HUES48 (cell line): Measurements from ENCODE around the gene MYL11.

Experiments used
- H3K27ac ChIP-seq: one replicate; pipeline ENCODE4 v1.7.0; 2013; ENCODE audit warnings: low read depth, low read length, inconsistent platforms
- H3K27me3 ChIP-seq: 2 replicates; pipeline ENCODE4 v1.6.1; 2013; ENCODE audit warnings: mild to moderate bottlenecking, low read length; ENCODE audit not compliant: control insufficient read depth, insufficient read depth
- H3K36me3 ChIP-seq: 2 replicates; pipeline ENCODE4 v1.6.1; 2013; ENCODE audit warnings: low read length; ENCODE audit not compliant: control insufficient read depth, insufficient read depth
- H3K4me1 ChIP-seq: 2 replicates; pipeline ENCODE4 v1.6.1; 2013; ENCODE audit warnings: mild to moderate bottlenecking, low read length; ENCODE audit not compliant: control insufficient read depth, insufficient read depth
- H3K4me3 ChIP-seq: 2 replicates; pipeline ENCODE4 v1.5.1; 2013; ENCODE audit warnings: mild to moderate bottlenecking, low read depth, low read length
- H3K9ac ChIP-seq: 2 replicates; pipeline ENCODE4 v1.6.1; 2013; ENCODE audit warnings: mild to moderate bottlenecking, low read depth, low read length, moderate library complexity
- H3K9me3 ChIP-seq: 2 replicates; pipeline ENCODE4 v1.6.1; 2013; ENCODE audit warnings: low read length; ENCODE audit not compliant: control insufficient read depth, insufficient read depth

The MYL11 gene

DNA sequence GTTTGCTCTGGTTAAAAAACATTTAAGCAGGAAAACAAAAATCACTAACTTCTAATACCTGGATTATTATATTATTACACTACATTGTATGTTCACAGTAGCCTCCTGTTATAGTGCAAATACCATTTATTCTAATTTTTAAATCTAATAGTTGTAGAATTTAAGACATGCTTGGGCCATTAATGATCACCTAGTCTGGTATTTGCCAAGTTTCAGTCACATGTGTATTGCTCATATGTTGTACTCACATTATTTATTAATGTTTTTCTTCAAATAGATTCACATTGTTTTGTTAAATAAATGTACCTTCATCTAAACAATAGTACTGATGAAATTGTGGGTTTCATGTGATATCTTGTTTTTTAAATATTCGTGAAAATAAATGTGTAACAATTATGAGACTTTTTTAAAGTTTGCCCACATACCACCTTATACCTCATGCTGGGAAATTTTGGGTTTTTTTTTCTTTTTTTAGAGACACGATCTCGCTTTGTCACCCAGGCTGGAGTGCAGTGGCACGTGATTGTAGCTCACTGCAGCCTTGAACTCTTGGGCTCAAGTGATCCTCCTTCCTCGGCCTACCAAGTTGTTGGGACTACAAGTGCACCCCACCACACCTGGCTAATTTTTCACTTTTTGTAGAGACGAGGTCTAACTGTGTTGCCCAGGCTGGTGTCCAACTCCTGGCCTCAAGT, 38.7 kb downstream of the MYL11 start:
- H3K27me3 ChIP-seq, result no peaks in the 10 kb centered on the region
- H3K4me1 ChIP-seq, result peaks cover 6% of the 10 kb centered on the region
- no peak overlapping the region for H3K4me3 ChIP-seq
- H3K36me3 ChIP-seq, result peaks cover 41% of the 10 kb centered on the region
- no peak overlapping the region for H3K9ac ChIP-seq
- no peak overlapping the region for H3K27ac ChIP-seq
- H3K9me3 ChIP-seq, result no peaks in the 10 kb centered on the region

GRCh38 chr16:30414159-30414558, 39.6 kb downstream of the MYL11 start:
- Histone ChIP-seq H3K4me1 (peaks cover 10% of the 10 kb centered on the region), H3K9ac (no peak overlapping the region), H3K4me3 (no peak overlapping the region), H3K27ac (no peak overlapping the region), H3K9me3 (no peaks in the 10 kb centered on the region), H3K36me3 (peaks cover 41% of the 10 kb centered on the region), H3K27me3 (no peaks in the 10 kb centered on the region)

DNA sequence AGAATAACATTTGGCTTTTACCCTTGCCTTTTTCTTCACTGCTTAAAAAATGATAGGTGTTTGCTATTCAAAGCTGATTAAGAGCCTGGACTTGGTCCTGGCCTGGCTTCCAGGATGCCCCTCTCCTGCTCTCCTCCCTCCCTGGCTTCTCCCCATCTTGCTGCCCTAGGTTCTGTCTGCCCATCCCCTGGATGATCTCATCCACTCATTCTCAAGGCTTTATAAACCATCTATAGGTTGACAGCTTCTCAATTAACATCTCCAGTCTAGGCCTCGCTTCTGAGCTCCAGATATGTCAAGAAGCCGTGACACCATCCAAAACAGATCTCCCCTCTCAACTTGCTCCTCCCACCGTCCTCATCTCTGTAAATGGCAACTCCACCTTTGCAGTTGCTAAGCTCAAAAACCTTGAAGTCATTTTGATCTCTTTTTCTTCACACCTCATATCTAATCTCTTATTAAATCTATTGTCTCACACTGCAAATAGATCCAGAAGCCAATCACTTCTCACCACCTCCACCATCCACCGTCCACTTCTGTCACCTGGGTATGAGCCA, 41.5 kb downstream of the MYL11 start:
- Histone ChIP-seq H3K4me1 (peaks cover 5% of the 10 kb centered on the region), H3K27ac (no peak overlapping the region), H3K4me3 (no peak overlapping the region), H3K27me3 (no peaks in the 10 kb centered on the region), H3K9me3 (no peaks in the 10 kb centered on the region), H3K36me3 (peaks cover 43% of the 10 kb centered on the region), H3K9ac (no peak overlapping the region)

GRCh38 chr16:30416624-30417528, 42.3 kb downstream of the MYL11 start:
- Histone ChIP-seq H3K9ac (peak overlapping the region; percentile 39; the same call in 1 of the 2 replicates), H3K27me3 (no peaks in the 10 kb centered on the region), H3K4me3 (peak overlapping the region; percentile 62), H3K9me3 (no peaks in the 10 kb centered on the region), H3K27ac (peak overlapping the region; percentile 76), H3K36me3 (peaks cover 42% of the 10 kb centered on the region), H3K4me1 (peaks cover 5% of the 10 kb centered on the region)

GRCh38 chr16:30417529-30418349, 43.1 kb downstream of the MYL11 start:
- no peaks in the 10 kb centered on the region for H3K27me3 ChIP-seq
- peaks cover 5% of the 10 kb centered on the region for H3K4me1 ChIP-seq
- H3K27ac ChIP-seq, result peak overlapping the region; percentile 76
- peaks cover 42% of the 10 kb centered on the region for H3K36me3 ChIP-seq
- peak overlapping the region; percentile 62 for H3K4me3 ChIP-seq
- H3K9me3 ChIP-seq, result no peaks in the 10 kb centered on the region
- peak overlapping the region; percentile 39; the same call in 1 of the 2 replicates for H3K9ac ChIP-seq

DNA sequence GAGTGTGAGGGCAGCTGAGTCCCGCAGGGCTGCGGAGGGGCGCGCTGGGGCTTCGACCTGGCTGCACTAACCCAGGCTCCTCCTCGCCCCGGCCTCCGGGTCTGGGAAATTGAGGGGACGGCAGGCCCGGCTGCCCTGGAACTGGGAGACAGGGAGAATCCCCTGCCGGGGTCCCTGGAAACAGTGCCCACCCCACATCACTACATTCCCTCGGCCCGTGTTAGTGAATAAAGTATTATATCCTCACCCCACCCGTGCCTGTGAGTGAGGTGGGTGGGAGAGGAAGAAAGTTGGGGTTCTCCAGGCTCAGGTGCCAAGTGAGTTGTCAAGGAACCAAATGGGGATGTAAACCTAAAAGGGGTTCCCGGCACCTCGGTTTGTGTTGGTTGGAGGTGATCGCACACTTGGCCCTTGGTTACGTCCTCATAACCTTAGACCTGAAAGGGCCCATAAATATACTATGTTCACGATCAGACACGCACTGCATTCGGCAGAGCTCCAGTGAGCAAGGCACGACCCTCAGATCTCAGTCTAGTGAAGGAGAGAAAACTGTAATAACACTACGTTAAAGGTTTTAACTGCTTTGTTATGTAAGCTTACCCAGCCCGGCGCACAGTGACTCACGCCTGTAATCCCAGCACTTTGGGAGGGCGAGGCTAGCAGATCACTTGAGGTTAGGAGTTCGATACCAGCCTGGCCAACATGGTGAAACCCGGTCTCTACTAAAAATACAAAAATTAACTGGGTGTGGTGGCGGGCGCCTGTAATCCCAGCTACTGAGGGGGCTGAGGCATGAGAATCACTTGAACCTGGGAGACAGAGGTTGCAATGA, 44.0 kb downstream of the MYL11 start:
- Histone ChIP-seq H3K36me3 (peaks cover 38% of the 10 kb centered on the region), H3K9ac (no peak overlapping the region; the same call in 1 of the 2 replicates), H3K27ac (peak overlapping the region; percentile 76)

GRCh38 chr16:30421010-30421409, 46.4 kb downstream of the MYL11 start:
- Histone ChIP-seq H3K4me1 (peaks cover 5% of the 10 kb centered on the region), H3K9ac (no peak overlapping the region), H3K4me3 (no peak overlapping the region), H3K9me3 (no peaks in the 10 kb centered on the region), H3K36me3 (peaks cover 47% of the 10 kb centered on the region), H3K27ac (no peak overlapping the region), H3K27me3 (no peaks in the 10 kb centered on the region)

More for the DNA sequence above, 44.0 kb downstream of the MYL11 start:
- Histone ChIP-seq H3K27me3 (no peaks in the 10 kb centered on the region), H3K4me3 (peak overlapping the region; percentile 62), H3K4me1 (peaks cover 5% of the 10 kb centered on the region), H3K9me3 (no peaks in the 10 kb centered on the region)
